ENCODE results near the gene PIGU.

PIGU gene

GRCh38 chr20:34654207-34654744 is 22.6 kb downstream of the PIGU start:
- DNase-seq (ENCODE audit: low spot score), result no peak
- TF ChIP-seq CTCF (IDR thresholded peaks at IDR 0.05; ENCODE audit: extremely low read depth, insufficient read depth, missing control alignments), result no peak
- in situ Hi-C loops (cut with MboI; ENCODE audit: low pct_unique_long_range_greater_than_20kb, low sequenced_read_pairs, unreplicated experiment), result no loop called here

- no peak for TF ChIP-seq CTCF (IDR thresholded peaks at IDR 0.05; ENCODE audit: extremely low read depth, insufficient read depth, missing control alignments)
- in situ Hi-C loops (cut with MboI; ENCODE audit: low pct_unique_long_range_greater_than_20kb, low sequenced_read_pairs, unreplicated experiment), result no loop called here
- DNase-seq (ENCODE audit: low spot score), result no peak
These were observed 25.7 kb downstream of the PIGU start for GRCh38 chr20:34651200-34651599.

GRCh38 chr20:34647737-34648136 is 29.2 kb downstream of the PIGU start:
- no peak for TF ChIP-seq CTCF (IDR thresholded peaks at IDR 0.05; ENCODE audit: extremely low read depth, insufficient read depth, missing control alignments)

GRCh38 chr20:34644951-34645350 is 31.9 kb downstream of the PIGU start:
- in situ Hi-C loops (cut with MboI; ENCODE audit: low pct_unique_long_range_greater_than_20kb, low sequenced_read_pairs, unreplicated experiment), result no loop called here
- no peak for DNase-seq (ENCODE audit: low spot score)
- no peak for TF ChIP-seq CTCF (IDR thresholded peaks at IDR 0.05; ENCODE audit: extremely low read depth, insufficient read depth, missing control alignments)

More at GRCh38 chr20:34647737-34648136, 29.2 kb downstream of the PIGU start:
- DNase-seq (ENCODE audit: low spot score), result no peak
- in situ Hi-C loops (cut with MboI; ENCODE audit: low pct_unique_long_range_greater_than_20kb, low sequenced_read_pairs, unreplicated experiment), result no loop called here

GRCh38 chr20:34644345-34644744 is 32.5 kb downstream of the PIGU start:
- in situ Hi-C loops (cut with MboI; ENCODE audit: low pct_unique_long_range_greater_than_20kb, low sequenced_read_pairs, unreplicated experiment), result no loop called here
- DNase-seq (ENCODE audit: low spot score), result no peak
- no peak for TF ChIP-seq CTCF (IDR thresholded peaks at IDR 0.05; ENCODE audit: extremely low read depth, insufficient read depth, missing control alignments)

- in situ Hi-C loops (cut with MboI; ENCODE audit: low pct_unique_long_range_greater_than_20kb, low sequenced_read_pairs, unreplicated experiment), result no loop called here
- no peak for TF ChIP-seq CTCF (IDR thresholded peaks at IDR 0.05; ENCODE audit: extremely low read depth, insufficient read depth, missing control alignments)
- DNase-seq (ENCODE audit: low spot score), result no peak
These were observed 33.0 kb downstream of the PIGU start for GRCh38 chr20:34643928-34644327.

- in situ Hi-C loops (cut with MboI; ENCODE audit: low pct_unique_long_range_greater_than_20kb, low sequenced_read_pairs, unreplicated experiment), result no loop called here
- no peak for DNase-seq (ENCODE audit: low spot score)
- TF ChIP-seq CTCF (IDR thresholded peaks at IDR 0.05; ENCODE audit: extremely low read depth, insufficient read depth, missing control alignments), result no peak
These were observed 34.9 kb downstream of the PIGU start for GRCh38 chr20:34642009-34642408.
